Pons (tissue), 1 donor: ENCODE data around the gene SAMD1.
"Not testable (repeated sequence)": the region's sequence is repeated elsewhere in the genome, so short reads cannot be mapped to it uniquely, and the experiment has no call there.

ENCODE experiments used
- DNase-seq: peaks from one replicate; pipeline ENCODE4 v3.0.0-alpha.2; 2016; ENCODE audit warnings: low spot score

SAMD1 gene

DNA sequence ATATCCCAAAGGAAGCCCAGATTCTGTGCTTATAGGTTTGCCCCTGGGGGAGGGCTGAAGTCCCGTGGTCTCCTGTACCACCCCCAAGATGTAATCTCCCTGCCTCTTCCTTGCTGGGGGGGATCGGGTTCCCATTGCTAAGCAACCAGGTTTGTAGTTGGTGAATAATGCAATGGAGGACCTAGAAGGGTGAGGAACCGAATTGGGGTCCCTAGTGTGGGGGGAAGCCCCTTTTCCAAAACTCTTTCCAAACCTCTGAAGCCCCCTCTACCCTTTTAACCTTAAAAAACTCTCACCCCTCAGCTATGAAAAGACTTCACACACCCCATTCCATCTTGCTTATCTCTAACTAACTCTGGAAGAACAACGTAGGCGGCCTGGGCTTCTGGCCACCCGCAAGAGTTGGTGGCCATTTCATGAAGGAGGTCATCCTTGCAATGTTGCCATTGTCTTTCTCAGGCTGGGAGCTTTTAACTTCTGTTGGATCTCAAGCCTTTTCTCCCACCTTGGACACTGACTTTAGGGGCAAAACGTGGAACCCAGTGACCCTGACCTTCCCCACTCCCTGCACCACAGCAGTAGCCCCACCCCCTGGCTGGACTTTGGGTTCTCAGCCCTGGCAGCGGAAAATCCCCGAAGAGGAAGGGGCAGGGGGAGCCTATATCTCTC is 29.3 kb downstream of the SAMD1 start:
- DNase-seq: no peak

DNA sequence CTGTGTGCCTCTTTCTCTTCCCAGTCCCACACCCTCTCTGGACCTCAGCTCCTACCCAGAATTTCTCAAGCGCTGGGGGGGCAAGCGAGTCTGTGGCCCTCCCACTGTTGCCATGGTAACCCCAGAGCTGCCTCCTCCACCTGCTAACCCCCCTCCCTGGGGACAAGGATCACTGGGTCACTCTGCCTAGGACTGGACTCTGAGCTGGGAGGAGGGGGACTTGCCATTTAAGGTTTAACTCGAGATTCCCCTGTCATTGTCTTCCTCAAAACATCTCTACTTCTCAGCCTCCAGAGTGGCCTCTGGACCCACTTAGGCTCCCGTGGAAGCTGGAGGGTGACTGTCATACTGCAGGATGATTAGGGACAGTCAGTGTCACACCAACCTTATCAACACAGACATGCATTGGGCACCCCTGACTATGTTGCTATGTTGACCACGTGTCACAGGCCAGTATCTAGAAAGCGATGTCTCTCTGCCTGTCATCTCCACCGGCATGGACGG is 30.8 kb downstream of the SAMD1 start:
- DNase-seq: no peak

DNA sequence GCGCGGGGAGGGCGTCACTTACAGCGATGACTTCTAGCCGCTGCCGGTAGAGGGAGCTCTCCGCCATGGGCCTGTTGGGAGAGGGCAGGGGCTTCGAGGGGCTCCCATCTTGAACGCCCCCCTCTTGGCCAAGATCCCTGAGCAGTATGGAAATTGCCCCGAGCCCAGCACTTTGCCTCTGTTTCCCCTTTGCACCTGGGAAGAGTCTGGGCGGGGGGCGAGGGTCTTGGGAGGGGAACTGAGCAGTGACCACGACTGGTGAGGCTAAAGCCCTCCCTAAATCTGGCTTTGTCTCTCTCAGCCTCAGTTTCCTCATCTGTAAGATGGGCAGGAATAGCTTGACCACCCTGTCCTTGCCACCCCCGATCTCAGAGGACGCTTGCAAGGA is 31.5 kb downstream of the SAMD1 start:
- no peak for DNase-seq

DNA sequence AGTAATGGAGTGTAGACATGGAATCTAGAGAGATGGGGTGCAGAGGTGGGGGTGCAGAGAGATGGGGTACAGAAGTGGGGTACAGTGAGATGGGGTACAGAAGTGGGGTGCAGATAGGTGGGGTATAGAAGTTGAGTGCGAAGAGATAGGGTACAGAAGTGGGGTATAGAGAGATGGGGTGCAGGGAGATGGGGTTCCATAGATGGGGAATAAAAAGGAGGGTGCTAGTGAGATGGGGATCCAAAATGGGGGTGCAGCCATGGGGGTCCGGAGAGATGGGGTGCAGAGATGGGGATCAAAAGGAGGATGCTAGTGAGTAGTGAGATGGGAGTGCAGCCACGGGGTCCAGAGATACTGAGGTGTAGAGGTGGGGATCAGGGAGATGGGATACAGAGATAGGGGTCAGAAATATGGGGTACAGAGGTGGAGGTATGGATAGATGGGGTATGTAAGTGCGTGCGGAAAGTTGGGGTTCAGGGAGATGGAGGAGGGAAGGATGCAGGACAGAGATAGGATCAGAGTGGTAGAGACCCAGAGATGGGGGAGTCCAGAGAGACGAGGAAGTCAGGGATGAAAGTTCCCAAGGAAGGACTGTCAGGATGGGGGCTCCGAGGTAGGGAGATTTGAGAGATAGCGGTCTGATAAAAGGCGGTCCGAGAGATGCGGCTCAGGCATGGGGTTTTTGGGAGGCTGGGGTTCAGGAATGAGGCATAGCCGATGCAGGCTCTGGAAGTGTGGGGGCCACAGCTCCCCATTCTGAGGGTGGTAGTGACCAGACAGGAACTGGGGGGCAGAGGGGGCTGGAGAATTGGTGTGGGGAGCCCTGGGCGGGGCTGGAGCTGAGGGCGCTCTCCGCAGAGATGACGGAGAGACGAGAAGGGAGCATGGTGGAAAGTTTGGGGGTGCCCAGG is 32.1 kb downstream of the SAMD1 start:
- DNase-seq: no peak

DNA sequence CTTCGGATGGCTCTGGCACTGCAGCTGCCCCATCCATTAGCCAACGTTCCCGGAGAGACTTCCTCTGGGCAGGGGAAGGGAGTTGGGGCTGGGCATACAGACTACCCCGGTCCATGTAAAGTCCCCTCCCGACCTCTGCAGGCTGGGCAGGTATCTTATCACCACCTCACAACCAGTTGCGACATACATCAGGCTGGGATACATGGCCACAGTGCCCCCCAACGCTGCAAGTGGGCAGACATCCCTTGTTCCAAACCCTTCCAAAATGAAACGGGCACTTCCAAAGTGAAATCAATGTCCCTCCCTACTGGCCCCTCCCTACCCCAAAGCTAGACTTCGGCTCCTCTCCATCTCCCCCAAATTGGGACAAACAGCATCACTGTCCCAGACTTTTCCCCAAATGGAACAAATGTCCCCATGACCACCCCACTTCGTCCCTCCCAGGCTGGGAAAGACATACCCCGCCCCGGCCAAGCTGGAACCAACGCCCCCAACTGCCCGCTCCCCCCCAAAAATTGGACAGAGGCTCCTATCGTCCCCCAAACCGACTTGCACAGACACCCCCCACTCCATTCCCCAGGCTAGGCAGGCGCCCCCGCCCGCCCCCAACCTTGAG is 33.7 kb downstream of the SAMD1 start:
- DNase-seq: no peak

DNA sequence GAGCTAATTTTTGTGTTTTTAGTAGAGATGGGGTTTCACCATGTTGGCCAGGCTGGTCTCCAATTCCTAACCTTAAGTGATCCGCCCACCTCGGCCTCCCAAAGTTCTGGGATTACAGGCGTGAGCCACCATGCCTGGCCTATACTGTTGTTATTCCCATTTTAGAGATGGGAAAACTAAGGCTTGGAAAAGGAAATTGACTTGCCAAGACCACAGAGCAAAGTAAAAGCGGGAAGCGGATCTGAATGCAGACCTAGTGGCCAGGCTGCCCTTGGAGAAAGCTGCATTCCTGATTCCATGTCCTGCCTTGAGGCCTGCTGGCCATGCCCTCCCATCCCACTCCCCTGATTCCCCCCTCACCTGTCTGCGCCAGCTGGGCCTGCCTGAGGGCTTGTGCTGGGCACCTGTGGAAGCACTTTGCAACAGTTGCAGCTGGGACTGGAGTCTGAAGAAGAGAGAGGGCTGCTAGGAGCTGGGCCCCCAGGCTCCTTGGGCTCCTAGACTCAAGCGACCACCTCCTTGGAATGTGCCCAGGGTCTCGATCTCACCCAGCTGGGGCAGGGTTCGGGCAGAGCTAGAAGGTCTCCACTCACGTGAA is 34.4 kb downstream of the SAMD1 start:
- no peak for DNase-seq

DNA sequence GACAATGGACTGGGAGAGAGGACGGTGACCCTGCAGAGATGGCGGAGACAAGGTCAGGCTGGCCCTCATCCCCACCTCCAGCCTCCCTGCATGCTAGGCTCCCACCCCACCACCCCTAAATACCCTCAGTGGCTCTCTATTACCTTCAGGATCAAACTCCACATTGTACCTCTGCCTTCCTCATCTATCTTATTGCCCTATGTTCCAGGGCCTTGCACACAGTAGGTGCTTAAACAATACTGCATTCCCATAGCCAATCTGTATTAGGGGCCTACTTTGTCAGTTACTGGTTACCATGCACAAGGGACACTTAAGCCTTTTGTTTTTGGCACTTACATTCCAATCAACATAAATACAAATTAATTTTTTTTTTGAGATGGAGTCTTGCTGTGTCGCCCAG is 35.2 kb downstream of the SAMD1 start:
- DNase-seq: no peak

DNA sequence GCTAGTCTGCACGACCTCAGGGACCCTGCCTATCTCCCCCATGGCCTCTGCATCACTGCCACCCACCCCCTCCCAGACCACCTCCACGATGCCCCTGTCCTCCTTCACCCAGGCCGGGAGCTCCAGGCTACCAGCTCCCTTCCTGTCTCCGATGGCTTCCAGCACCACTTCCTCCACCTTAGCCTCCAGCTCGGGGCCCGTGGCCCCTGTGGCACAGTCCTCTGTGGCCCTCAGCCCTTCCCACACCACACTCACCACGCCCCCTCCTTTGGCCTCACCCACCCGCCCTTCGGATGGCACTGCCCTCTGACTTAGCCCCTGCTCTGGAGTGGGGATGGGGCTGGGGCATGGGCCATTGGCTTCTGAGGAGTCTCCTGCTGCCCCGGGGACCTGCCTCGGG is 35.8 kb downstream of the SAMD1 start:
- DNase-seq: no peak

DNA sequence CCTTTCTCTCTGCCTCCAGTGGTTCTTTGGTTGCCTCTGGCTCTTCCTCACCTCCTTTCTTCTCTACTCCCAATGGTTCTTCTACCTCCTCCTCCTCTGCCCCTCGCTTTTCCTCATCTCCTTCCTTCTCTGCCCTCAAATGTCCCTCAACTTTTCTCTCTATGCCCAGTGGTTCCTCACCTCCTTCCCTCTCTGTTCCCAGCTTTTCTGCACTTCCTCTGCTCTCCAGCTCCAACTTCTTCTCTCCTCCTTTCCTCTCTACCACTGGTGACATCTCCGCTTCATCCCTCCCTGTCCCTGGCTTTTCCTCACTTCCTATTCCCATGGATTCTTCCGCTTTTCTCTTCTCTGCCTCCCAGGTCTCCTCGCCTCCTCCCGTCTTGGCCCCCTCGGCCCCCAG is 36.5 kb downstream of the SAMD1 start:
- no peak for DNase-seq

DNA sequence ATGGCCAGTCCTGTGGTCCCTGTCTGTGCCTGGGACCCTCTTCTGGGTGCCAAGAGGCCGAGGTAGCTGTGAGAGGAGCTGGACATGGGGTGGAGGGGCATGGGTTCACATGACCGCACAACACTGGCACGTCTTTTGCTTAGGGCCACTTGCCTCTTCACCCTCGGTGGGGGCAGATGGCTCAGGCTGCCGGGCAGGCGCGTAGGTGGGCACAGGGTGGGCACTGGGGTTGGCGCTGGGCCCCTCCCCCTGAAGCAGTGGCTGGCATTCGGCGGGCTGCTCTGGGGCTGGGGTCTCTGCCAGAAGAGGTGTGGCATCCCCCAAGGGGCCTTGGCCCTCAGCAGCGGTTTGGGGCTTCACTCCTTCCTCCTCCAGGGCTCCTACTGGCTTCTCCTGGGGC is 37.1 kb downstream of the SAMD1 start:
- DNase-seq: no peak

DNA sequence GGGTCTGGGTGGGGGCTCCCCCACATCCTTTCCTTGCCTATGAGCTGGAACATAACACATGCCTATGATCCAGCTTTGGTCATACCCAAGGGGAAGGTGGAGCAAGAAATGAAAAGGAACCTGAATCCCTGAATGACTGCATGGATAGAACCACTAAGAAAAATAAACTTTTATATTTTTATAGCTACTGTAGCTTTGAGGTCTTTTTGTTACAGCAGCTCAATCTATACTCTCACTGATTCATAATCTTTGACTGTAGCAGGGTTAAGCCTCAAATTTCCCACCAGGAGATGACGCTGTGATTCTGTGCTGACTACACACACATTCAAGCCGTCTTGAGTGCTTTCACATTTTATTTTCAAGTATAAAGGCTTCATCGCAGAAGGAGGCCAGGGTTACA is 37.5 kb downstream of the SAMD1 start:
- DNase-seq: no peak

DNA sequence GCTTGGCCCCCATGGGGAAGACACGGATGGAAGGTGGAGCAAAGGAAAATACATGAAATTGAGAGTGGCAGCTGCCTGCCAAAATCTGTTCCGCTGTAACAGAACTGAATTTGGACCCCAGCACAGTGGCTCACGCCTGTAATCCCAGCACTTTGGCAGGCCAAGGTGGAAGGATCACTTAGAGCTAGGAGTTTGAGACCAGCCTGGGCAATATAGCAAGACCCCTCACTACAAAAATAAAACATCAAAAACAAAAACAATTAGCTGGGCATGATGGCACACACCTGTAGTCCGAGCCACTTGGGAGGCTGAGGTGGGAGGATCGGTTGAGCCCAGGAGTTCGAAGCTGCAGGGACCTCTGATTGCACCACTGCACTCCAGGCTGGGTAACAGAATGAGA is 38.1 kb downstream of the SAMD1 start:
- no peak for DNase-seq

DNA sequence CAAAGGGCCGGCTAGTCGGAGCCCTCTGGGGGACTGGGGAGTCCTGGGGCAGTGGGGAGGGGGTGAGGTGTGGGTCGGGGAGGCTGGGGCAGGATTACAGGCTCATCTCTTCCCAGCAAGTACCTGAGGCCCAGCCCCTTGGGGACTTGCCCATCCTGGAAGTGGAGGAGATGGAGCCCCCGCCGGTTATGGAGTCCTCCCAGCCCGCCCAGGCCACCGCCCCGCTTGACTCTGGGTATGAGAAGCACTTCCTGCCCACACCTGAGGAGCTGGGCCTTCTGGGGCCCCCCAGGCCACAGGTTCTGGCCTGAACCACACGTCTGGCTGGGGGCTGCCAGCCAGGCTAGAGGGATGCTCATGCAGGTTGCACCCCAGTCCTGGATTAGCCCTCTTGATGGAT is 38.6 kb downstream of the SAMD1 start:
- no peak for DNase-seq

DNA sequence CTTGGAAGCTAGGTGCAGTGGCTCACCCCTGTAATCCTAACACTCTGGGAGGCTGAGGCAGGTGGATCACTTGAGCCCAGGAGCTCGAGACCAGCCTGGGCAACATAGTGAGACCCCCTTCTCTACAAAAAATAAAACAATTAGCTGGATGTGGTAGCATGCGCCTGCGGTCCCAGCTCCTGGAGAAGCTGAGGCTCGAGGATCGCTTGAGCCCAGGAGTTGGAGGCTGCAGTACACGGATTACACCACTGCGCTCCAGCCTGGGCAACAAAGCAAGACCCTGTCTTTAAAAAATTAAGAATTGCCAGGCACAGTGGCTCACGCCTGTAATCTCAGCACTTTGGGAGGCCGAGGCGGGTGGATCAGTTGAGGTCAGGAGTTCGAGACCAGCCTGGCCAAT is 39.6 kb downstream of the SAMD1 start:
- not testable (repeated sequence) for DNase-seq

DNA sequence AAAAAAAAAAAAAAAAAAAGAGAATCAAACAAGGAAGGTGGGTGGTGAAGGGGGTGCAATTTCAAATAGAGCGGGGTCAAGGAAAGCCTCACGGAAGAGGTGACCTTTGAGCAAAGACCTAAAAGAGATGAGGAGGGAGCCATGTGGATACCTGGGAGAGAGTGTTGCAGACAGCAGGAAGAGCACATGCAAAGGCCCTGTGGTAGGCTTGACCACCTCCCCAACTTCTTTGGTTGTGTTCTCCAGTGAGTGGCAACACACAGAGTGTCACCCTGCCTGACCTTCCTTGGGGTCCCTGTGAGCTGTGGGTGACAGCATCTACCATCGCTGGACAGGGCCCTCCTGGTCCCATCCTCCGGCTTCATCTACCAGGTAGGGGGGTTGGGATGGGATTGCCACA is 40.0 kb downstream of the SAMD1 start:
- no peak for DNase-seq

DNA sequence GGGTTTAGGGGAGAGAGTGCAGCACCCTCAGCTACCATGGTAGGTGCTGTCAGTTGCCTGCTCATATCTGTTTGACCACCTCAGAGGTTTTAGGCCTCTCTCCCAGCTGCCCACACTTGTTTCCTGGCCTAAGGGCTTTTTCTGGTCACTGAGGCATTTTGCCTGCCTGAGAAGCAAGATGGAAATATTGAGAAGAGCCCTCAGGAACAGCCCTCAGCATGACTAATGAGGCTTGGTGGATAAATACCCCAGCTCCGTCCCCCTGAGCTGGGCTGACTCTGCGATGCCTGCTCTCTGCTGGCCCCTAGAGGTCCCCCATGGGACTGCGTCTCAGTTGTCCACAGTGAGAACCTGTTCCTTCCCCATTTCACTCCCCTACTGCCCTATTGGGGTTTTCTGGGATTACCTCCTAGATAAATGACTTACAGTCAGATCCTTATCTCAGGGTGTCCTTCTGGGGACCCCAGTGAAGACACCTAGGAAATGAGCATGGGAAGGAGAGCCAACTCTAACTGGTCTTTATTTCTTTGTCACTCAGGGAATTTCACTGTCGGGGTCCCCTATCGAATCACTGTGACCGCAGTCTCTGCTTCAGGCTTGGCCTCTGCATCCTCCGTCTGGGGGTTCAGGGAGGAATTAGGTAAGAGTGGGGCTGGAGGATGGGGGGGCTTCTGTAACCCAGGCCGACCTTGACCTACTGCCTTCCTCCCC is 42.0 kb downstream of the SAMD1 start:
- DNase-seq: no peak

DNA sequence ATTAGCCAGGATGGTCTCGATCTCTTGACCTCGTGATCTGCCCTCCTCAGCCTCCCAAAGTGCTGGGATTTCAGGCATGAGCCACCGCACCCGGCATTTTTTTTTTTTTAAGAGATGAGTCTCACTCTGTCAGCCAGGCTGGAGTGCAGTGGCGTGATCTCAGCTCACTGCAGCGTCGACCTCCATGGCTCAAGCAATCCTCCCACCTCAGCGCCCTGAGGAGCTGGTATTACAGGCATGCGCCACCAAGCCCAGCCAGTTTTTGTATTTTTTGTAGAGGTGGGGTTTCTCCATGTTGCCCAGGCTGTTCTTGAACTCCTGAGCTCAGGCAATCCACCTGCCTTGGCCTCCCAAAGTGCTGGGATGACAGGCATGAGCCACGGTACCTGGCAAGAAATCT is 42.7 kb downstream of the SAMD1 start:
- not testable (repeated sequence) for DNase-seq

DNA sequence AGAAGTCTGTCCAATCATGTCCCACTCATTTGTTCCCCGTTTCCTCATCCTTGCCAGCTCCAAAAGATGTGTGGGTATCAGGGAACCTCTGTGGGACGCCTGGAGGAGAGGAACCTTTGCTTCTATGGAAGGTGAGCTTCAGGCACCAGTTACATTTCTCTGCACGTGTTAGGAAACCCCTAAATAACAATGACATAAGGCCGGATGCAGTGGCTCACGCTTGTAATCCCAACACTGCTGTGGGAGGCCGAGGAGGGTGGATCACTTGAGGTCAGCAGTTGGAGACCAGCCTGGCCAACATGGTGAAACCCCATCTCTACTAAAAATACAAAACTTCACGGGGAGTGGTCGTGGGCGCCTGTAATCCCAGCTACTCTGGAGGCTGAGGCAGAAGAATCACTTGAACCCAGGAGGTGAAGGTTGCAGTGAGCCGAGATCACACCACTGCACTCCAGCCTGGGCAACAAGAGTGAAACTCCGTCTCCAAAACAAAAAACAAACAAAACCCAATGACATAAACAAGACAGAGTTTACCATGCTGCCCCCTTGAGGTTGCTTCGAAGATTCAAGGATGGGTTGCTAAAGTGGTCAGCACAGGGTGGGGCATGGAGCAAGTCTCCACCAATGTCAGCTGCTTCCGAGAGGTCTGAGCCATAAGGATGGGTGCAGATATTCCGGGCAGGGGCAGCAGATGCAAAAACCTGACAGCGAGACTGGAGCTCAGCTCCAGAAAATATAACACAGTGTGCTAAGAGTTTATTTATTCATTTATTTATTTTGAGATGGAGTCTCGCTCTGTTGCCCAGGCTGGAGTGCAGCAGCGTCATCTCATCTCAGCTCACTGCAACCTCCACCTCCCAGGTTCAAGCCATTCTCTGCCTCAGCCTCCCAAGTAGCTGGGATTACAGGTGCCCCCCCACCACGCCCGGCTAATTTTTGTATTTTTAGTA is 47.6 kb downstream of the SAMD1 start:
- peak; percentile 52 for DNase-seq

DNA sequence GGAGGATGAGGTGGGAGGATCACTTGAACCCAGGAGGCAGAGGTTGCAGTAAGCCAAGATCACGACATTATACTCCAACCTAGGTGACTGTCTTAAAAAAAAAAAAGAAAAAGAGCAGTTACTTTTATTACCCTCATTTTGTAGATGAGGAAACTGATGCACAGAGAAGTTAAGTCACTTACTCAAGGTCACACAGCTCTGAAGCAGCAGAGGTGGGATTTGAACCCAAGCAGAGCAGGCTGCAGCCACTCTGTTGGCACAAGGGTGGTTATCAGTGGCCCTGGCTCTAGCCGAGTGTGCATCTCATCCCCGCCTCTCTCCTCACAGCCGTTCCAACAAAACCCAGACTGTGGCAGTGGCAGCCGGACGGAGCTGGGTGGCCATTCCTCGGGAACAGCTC is 51.4 kb downstream of the SAMD1 start:
- DNase-seq: no peak
